ENCODE data around the gene PLAAT1.

Gene PLAAT1

DNA sequence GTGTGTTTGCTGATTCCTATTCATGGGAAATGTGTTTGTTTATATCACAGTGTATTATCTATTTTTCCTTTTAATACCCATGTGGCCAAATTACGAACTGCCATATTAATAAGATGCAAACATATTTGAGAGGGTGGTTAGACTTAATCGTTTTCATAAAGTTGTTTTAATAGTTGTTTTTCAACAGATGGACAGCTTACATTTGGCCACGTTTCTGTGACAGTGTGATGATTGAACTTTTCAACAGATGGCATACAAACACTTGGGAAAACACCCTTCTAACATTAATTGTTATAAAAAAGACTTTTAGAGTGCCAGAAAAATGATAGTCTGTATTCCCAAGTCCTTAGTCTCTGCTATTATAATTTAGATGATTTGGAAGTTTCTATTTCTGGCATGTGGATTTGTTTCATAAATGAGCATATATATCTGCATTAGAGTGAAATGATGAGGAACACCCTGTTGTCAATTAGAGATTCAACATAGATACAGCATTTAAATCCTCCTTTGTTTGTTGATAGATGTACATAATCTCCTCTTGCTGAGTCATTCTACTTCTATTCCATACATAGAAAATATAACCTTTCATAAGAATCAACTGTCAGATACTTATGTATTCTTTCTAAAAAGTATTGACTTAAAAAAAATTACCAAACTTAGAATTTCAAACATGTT is 13.1 kb downstream of the PLAAT1 start:
- DNase-seq (ENCODE audit: low spot score): no peak

DNA sequence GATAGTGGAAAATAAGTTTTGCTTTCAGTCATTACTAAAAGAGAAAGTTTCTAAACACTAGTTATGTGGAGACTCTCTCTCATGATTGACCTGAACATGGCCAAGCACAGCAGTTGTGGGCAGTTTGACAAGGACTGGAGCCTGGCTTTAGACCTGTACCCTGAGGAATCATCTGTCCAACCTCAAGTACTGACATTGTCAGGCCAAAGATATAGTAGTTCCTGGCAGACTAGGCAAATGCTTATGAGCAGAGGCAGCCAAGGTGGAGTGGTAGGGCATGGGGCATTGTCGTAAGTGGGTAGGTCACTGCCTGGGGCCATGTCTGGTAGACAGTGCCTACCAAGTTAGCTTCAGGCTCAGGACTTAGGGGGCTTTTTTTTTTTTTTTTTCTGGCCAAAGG is 20.9 kb downstream of the PLAAT1 start:
- DNase-seq (ENCODE audit: low spot score): no peak

DNA sequence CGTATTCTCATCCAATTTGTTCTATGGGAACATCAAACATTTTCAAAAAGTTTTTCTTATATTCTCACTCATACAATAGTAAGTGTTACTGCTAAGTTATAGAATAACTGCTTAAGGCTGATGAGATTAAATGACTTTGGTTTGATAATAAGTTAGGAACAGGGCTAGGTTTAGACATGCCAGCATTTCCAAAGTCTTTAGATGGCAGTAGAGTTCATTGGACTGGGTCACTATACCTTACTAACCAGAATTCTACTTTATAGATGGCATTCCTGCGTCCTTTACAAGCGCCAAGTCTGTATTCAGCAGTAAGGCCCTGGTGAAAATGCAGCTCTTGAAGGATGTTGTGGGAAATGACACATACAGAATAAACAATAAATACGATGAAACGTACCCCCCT is 21.7 kb downstream of the PLAAT1 start:
- no peak for DNase-seq (ENCODE audit: low spot score)

DNA sequence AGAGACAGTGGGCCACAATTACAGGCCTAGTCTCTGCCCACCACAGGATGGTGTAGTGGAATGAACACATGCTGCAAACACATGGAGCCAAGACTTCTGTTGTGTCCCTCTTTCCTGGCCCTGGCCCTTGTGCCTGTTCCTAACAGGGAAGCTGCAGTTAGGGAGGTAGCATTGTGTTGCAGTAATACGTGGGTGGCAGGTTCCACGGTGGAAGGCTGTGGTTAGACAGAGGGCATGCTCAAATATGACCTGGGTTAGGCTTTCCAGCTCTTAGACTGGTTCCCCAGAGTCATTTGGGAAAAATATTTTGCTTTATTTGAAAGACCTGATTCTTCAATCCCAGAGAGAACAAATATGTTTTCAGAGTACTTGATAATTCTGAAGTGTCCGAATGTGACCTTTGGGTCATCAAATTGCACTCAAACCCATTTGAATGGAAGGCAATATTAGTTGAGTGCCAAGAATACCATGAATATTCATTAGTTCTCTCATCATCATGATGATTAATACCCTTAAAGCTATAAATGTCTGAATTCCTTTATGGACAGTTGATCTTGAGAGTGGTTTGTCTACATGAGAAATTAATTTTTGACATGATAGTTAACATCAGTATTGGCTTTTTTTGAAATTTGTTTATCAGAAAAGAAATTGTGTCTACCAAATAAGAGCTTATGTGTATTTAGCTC is 28.5 kb downstream of the PLAAT1 start:
- no peak for DNase-seq (ENCODE audit: low spot score)

DNA sequence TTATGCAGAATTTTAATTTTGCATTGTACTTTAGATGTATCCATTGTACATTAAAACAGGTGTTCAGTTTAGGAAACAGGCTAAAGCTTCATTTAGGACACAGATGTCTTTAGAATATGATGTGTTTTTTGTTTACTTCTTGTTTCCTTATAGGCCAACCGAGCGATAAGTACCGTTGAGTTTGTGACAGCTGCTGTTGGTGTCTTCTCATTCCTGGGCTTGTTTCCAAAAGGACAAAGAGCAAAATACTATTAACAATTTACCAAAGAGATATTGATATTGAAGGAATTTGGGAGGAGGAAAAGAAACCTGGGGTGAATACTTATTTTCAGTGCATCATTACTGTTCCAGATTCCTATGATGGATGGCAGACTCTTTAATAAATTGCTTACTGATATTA is 29.4 kb downstream of the PLAAT1 start:
- DNase-seq (ENCODE audit: low spot score): no peak

DNA sequence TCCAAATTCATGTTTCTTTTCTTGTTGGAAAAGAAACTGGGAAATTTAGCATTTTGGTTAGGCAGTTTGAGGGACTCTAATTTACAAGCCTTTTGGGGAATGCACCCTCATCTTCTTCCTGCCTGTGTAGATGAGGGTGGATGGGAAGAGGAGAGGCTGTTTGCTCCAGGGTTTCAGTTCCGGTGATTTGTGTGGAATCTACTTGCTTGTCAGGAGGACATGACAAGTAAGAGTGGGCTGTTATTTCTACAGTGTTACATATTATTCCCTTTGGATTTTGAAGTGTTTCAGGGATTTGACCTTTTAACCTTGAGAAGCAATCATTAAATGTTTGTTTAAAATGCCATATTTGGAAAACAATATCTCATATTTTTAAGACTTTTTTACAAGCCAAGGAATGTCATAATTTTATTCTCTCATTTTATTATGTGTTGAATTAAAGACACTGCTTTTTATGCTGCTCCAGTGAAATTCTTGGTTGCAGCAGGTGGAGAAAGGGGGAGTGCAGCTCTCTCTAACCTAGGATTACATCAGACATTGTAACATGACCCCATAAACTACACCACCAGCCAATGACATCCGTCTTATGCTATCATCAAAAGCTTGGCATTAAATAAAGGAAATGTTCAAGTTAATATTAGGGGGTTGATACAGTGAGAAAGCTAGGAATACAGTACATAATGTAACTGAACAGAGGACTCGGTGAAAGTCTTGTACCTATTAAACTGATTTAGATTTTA is 30.2 kb downstream of the PLAAT1 start:
- no peak for DNase-seq (ENCODE audit: low spot score)

DNA sequence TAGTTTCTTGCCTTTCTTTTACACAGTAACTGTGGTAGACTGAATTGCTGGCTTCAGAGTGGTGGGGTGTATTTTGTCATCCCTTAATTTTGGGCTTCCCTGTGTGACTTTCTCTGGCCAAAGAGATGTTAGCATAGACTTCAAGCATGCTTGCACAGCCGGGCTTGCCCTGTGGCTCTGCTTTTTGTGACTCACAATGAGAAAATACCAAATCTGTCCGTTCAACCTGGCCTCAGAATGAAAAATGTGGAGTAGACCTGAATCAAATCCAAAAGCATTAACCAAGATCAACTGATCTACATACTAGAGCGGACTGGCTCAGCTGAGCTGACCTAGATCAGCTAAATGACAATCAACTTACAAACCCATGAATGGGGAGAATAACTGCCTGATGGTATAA is 51.4 kb downstream of the PLAAT1 start:
- DNase-seq (ENCODE audit: low spot score): no peak

DNA sequence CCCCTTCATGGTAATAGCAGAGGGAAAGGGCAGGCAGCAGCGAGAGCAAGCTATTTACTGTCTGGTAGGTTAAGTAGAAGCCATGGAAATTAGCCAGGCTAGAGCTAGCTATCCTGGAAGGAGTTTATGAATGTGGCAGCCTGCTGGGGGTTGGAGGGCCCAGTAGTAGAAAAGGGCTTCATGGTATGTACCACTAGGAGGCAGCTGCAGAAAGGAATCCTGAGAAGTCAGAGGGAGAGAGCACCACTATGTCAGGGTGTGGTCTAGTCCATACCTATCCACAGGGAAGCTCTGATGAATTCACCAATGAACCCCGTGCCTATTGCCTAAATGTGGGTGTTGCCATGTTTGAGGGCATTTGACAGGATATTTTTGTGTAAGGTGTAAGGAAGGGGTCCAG is 55.0 kb downstream of the PLAAT1 start:
- no peak for DNase-seq (ENCODE audit: low spot score)

DNA sequence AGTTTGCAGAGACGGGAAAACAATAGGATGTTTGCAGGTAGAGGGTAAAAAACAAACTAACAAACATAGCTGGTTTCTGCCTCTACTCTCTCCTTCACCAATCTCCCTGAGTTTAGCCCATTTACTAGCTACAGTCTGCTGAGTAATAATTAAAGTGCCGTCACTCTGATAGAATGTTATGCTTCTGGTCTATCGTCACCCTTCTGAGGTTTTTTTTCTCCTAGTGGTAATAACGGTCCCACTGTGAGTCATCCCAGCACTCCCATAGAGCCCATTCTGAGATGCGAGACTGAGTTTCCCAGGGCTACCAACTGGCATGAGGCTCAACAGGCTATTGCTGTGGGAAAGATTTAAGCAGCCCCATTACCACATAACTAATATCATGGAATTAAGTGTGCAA is 56.4 kb downstream of the PLAAT1 start:
- DNase-seq (ENCODE audit: low spot score): no peak

DNA sequence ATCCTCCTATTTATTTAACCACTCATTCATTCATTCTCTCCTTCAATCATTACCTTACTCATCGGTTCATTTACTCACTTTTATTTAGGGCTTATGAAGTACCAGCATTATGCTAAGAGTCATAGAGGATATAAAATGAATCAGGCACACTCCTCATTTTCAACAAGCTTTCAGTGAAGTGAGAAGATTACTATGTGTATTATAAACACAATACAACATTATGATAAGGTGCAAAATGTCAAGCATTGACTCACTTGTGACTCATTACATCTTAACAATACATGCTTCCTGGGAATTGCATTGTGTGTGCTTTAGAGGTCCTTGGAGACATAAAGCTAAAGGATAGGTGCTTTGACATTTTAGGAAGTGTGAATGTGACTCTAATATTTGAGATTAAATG is 60.4 kb downstream of the PLAAT1 start:
- no peak for DNase-seq (ENCODE audit: low spot score)

DNA sequence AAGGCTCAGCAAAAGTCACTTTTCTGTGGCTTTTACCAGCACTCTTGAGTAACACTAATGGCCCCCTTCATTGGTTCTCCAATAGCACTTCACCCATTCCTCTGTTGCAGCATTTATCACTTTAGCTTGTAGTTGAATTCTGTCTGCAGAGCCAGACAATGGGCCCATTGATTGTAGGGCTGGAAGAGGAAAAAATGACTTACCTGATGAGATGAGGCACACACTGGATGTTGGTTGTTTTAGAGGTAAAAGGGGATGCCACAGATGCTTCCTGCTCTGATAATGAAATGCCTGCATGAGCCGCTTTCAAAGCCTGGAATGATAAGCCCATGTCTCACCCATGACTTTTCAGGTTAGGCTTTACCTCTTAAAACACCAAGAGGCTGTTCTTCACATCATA is 64.3 kb downstream of the PLAAT1 start:
- DNase-seq (ENCODE audit: low spot score): no peak

DNA sequence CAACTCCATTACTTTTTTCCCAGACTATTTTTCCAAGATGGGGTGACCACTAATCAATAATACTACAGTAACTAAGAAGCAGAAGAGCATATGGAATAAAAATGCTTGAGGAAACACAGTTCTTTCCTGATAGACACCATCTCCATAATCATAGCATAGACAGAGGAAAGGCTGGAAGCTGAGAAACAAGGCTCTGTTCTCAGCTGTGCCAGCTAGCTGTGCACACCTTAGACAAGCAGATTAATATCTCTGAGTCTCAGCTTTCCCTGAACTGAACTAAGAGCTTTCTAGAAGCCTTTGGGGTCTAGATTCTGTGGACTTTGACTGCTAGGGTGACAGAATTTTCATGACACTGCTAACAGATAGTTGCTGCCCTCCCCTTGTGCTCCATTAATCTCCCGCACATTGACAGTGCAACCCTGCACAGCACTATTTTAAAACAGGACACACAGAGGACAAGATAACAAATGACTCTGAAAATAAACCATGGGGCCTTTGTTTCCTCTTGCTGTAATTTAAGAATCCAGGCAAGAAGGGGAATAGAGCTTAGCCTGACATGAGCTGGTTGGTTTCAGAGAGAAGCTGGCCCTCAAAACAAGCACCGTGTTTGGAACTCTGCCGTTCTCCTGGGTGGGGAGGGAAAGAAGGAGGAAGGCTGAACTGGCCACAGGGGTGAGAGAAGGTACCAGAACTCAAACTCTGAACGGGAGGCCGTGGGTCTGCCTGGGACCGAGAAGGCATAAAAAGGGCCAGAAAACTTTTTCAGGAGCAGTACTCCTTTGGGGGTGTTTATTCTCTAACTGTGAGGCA is 70.1 kb downstream of the PLAAT1 start:
- no peak for DNase-seq (ENCODE audit: low spot score)

DNA sequence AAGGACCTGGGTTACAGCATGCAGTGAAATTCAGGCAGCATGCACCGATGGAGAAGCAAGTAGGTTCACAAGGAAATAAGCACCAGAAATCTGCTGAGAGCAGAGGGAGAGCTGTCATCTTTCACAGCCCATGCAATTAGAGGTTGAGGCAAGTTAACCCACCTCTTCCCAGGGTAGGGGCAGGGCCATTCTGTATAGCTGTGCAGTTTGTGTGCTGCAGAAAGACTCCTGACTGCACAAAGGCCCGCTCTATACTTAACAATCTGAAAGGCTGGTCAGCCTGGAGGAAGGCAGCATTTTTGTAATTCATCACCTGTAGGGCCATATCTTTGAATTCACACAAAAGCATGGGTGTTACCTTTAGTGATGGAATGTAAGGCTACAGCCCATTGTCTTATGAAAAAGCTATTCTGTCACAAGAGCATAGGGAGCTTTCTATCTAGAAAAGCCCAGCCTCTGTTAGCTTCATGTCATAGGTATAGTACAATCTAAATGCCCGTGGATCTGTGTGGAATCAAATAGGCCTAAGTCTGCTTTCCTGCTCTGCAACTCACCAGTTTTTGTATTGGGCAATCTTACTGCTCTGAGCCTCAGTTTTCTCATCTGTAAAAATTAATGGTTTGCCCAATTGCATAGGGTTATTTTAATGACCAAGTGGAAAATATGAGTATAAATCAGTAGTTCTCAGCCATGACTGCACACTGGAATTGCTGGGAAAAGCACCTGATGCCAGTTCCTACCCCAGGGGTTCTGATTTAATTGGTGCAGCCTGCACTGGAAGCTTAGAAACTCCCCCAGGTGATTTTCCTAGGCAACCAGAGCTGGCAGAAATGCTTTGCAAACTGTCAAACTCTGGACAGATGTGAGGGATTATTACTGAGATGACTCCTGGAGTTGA is 72.3 kb downstream of the PLAAT1 start:
- no peak for DNase-seq (ENCODE audit: low spot score)

DNA sequence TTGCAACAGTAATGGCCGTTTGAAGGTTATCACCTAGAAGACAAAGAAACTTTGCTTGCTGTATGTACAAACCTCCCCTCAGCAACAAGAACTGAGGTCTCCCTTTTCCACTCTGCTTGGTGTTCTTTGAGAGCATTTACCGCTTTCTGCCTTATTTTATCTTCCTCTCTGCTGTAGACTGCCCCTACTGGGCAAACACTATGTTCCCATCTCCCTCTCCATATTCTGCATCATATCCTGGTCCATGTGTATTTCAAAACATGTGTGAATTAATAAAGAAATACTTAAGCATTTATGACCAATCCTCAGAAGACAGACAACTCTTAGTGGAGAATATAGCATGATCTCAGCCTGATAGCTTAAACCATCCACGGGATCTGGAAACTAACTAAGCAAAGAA is 73.1 kb downstream of the PLAAT1 start:
- no peak for DNase-seq (ENCODE audit: low spot score)

DNA sequence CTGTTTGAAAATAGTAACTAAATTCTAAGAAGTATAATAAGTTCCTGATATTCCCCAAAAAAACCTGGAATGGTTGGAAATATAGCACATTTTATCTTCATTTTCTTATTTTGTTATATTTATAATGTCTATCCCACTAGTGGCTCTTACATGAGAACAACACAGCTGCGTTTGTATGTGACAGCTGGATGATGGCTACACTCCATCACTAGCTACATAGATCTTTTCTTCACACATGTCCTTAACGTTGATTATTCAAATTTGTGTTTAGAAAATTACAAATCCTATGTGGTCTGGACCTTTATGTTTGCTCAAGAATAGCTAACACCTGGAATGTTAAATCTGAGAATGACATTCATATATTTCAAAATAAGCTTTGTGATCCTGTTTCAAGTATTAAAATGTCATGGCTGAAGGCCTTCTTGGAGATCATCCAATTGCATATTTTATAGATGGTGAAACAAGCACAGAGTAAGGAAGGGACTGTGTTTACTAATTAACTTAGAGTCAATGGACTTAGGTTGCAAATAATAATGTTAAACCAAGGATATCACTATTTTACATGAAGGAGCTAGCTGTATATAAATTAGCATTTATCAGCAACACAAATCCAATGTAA is 76.8 kb downstream of the PLAAT1 start:
- DNase-seq (ENCODE audit: low spot score): no peak
